Activated CD8-positive, alpha-beta T cell treated with anti-CD3 and anti-CD28 coated beads, Interleukin-2, amount 10 ng/mL, durations not matched to agents 7 days and 5 days (primary cell): ENCODE data around the gene PCSK4. TPM values are rescaled to one million over a fixed set of nuclear protein-coding genes. Genes with fewer than 3 reads are reported as not detected.
"Not testable (repeated sequence)": the region's sequence is repeated elsewhere in the genome, so short reads cannot be mapped to it uniquely, and the experiment has no call there.

ENCODE experiments used
- ATAC-seq: fragments of 150-1000 bp; cut with Tn5 transposase; one replicate; pipeline ENCODE4 v1.10.0; 2021; ENCODE audit warnings: moderate library complexity
- CTCF ChIA-PET: fragments of 350-600 bp; sonication (Branson Sonifier 250); formaldehyde crosslinking; loops from one replicate; lab custom pipeline; 2021; ENCODE audit warnings: antibody characterized with exemption; lab: Charles Lee
- POLR2A ChIA-PET: fragments of 350-600 bp; sonication (Branson Sonifier 250); formaldehyde crosslinking; loops from one replicate; lab custom pipeline; 2021; ENCODE audit warnings: antibody characterized with exemption; lab: Charles Lee
- DNase-seq: peaks from one replicate; pipeline ENCODE4 v3.0.0-alpha.2; 2020
- H3K27ac Mint-ChIP-seq: one replicate; pipeline ENCODE4 v1.8.0; 2021; ENCODE audit warnings: mild to moderate bottlenecking, mixed read lengths
- H3K27me3 Mint-ChIP-seq: one replicate; pipeline ENCODE4 v1.8.0; 2021; ENCODE audit warnings: low read depth, mixed read lengths
- H3K36me3 Mint-ChIP-seq: one replicate; pipeline ENCODE4 v1.8.0; 2021; ENCODE audit warnings: low read depth, mixed read lengths
- H3K4me1 Mint-ChIP-seq: one replicate; pipeline ENCODE4 v1.8.0; 2021; ENCODE audit warnings: low read depth, mixed read lengths
- H3K4me3 Mint-ChIP-seq: one replicate; pipeline ENCODE4 v1.8.0; 2021; ENCODE audit warnings: mild to moderate bottlenecking, mixed read lengths
- H3K9me3 Mint-ChIP-seq: one replicate; pipeline ENCODE4 v1.8.0; 2022; ENCODE audit warnings: mixed read lengths; ENCODE audit not compliant: insufficient read depth
- total RNA-seq, 2 experiments: library from RNA; stranded (reverse); gene quantifications; one replicate each; pipeline ENCODE4 v1.2.3, GENCODE V29; 2021

The PCSK4 gene
- total RNA-seq, 2 experiments from 2014 or later: 3.4 to 4.1 TPM

GRCh38 chr19:1441677-1442438, 48.3 kb downstream of the PCSK4 start:
- Mint-ChIP-seq H3K27ac (peak overlapping the region; percentile 16), H3K4me3 (no peak overlapping the region), H3K9me3 (no peaks in the 10 kb centered on the region), H3K27me3 (peaks cover 6% of the 10 kb centered on the region), H3K36me3 (peaks cover 45% of the 10 kb centered on the region), H3K4me1 (peaks cover 50% of the 10 kb centered on the region)
- no peak for ATAC-seq
- ChIA-PET CTCF (no interaction called here), POLR2A (interaction anchor here (0.6 to 0.9 kb wide), 2 partner anchors 30 to 167 kb away, joined by 3 read pairs; partner anchors contain the start of gene FAM174C)
- no peak for DNase-seq

- H3K9me3 Mint-ChIP-seq: no peaks in the 10 kb centered on the region
- DNase-seq: no peak
- H3K4me1 Mint-ChIP-seq: peaks cover 48% of the 10 kb centered on the region
- H3K27me3 Mint-ChIP-seq: peaks cover 3% of the 10 kb centered on the region
- H3K36me3 Mint-ChIP-seq: peaks cover 45% of the 10 kb centered on the region
- no peak overlapping the region for H3K27ac Mint-ChIP-seq
- CTCF ChIA-PET: no interaction called here
- peak overlapping the region; percentile 99 for H3K4me3 Mint-ChIP-seq
- POLR2A ChIA-PET: interaction anchor here (0.6 to 1.0 kb wide), 2 partner anchors 8 to 30 kb away, joined by 3 to 4 read pairs; no protein-coding TSS in a partner anchor
- no peak for ATAC-seq
Observed at GRCh38 chr19:1441022-1441426, 49.1 kb downstream of the PCSK4 start.

- Mint-ChIP-seq H3K36me3 (peaks cover 47% of the 10 kb centered on the region), H3K27me3 (peaks cover 2% of the 10 kb centered on the region), H3K9me3 (no peaks in the 10 kb centered on the region), H3K27ac (peak overlapping the region; percentile 15), H3K4me1 (peaks cover 46% of the 10 kb centered on the region), H3K4me3 (peak overlapping the region; percentile 99)
- DNase-seq (no peak), ATAC-seq (no peak)
- ChIA-PET CTCF (no interaction called here), POLR2A (interaction anchor here (1.0 kb wide), 1 partner anchor 9 kb away, joined by 4 read pairs; no protein-coding TSS in a partner anchor)
Observed at GRCh38 chr19:1440418-1440801, 49.7 kb downstream of the PCSK4 start.

GRCh38 chr19:1439525-1440417, 50.4 kb downstream of the PCSK4 start:
- POLR2A ChIA-PET: interaction anchor here (1.0 kb wide), 1 partner anchor 9 kb away, joined by 4 read pairs; no protein-coding TSS in a partner anchor
- ATAC-seq, H3K27me3 Mint-ChIP-seq, DNase-seq, CTCF ChIA-PET, H3K9me3 Mint-ChIP-seq: not testable (repeated sequence)
- Mint-ChIP-seq H3K36me3 (peaks cover 50% of the 10 kb centered on the region), H3K27ac (peak overlapping the region; percentile 99), H3K4me3 (peak overlapping the region; percentile 99), H3K4me1 (peaks cover 40% of the 10 kb centered on the region)

- peak overlapping the region; percentile 99 for H3K27ac Mint-ChIP-seq
- DNase-seq (no peak), ATAC-seq (peak; percentile 20)
- POLR2A ChIA-PET: no interaction called here
- no peaks in the 10 kb centered on the region for H3K9me3 Mint-ChIP-seq
- H3K4me3 Mint-ChIP-seq: peak overlapping the region; percentile 99
- CTCF ChIA-PET: no interaction called here
- no peaks in the 10 kb centered on the region for H3K27me3 Mint-ChIP-seq
- peaks cover 50% of the 10 kb centered on the region for H3K36me3 Mint-ChIP-seq
- H3K4me1 Mint-ChIP-seq: peaks cover 34% of the 10 kb centered on the region
Observed at GRCh38 chr19:1438933-1439354, 51.2 kb downstream of the PCSK4 start.

- Mint-ChIP-seq H3K36me3 (peaks cover 50% of the 10 kb centered on the region), H3K4me3 (peak within 1 kb of the TSS; percentile 99), H3K9me3 (no peaks in the 10 kb centered on the region), H3K4me1 (peaks cover 34% of the 10 kb centered on the region), H3K27ac (peak within 1 kb of the TSS; percentile 99), H3K27me3 (no peaks in the 10 kb centered on the region)
- CTCF ChIA-PET: interaction anchor here (0.8 kb wide), 1 partner anchor 9 kb away, joined by 6 read pairs; no protein-coding TSS in a partner anchor
- POLR2A ChIA-PET: interaction anchor here (1.4 kb wide), 1 partner anchor 19 kb away, joined by 6 read pairs; no protein-coding TSS in a partner anchor
- ATAC-seq (peak; percentile 86), DNase-seq (peak; percentile 97)
Observed at GRCh38 chr19:1438035-1438932, 51.9 kb downstream of the PCSK4 start, which contains the start of gene RPS15. TSS of gene RPS15 (plus strand) at chr19:1438396. CDS start at chr19:1438426, 30 bp downstream.

- ChIA-PET CTCF (interaction anchor here (0.8 to 1.2 kb wide), 3 partner anchors 9 to 158 kb away, joined by 3 to 6 read pairs (median 4); no protein-coding TSS in a partner anchor), POLR2A (interaction anchor here (0.7 to 1.4 kb wide), 3 partner anchors 19 to 169 kb away, joined by 3 to 6 read pairs (median 3); partner anchors contain the start of gene CIRBP)
- H3K4me3 Mint-ChIP-seq: peak overlapping the region; percentile 99
- peaks cover 32% of the 10 kb centered on the region for H3K4me1 Mint-ChIP-seq
- H3K36me3 Mint-ChIP-seq: peaks cover 53% of the 10 kb centered on the region
- ATAC-seq: no peak
- peak overlapping the region; percentile 99 for H3K27ac Mint-ChIP-seq
- no peaks in the 10 kb centered on the region for H3K27me3 Mint-ChIP-seq
- DNase-seq: no peak
- no peaks in the 10 kb centered on the region for H3K9me3 Mint-ChIP-seq
Observed at GRCh38 chr19:1437609-1438008, 52.5 kb downstream of the PCSK4 start.

GRCh38 chr19:1435378-1435989, 54.7 kb downstream of the PCSK4 start:
- Mint-ChIP-seq H3K4me3 (no peak overlapping the region), H3K27ac (no peak overlapping the region), H3K36me3 (peaks cover 43% of the 10 kb centered on the region), H3K9me3 (no peaks in the 10 kb centered on the region), H3K27me3 (no peaks in the 10 kb centered on the region), H3K4me1 (peaks cover 21% of the 10 kb centered on the region)
- DNase-seq (no peak), ATAC-seq (no peak)
- POLR2A ChIA-PET: no interaction called here
- CTCF ChIA-PET: no interaction called here

- Mint-ChIP-seq H3K9me3 (no peaks in the 10 kb centered on the region), H3K27me3 (no peaks in the 10 kb centered on the region), H3K27ac (no peak overlapping the region), H3K4me1 (peaks cover 13% of the 10 kb centered on the region), H3K36me3 (peaks cover 36% of the 10 kb centered on the region), H3K4me3 (no peak overlapping the region)
- ATAC-seq (no peak), DNase-seq (no peak)
- ChIA-PET POLR2A (no interaction called here), CTCF (no interaction called here)
Observed at GRCh38 chr19:1434577-1435060, 55.5 kb downstream of the PCSK4 start.

- H3K4me1 Mint-ChIP-seq: peaks cover 9% of the 10 kb centered on the region
- H3K27me3 Mint-ChIP-seq: no peaks in the 10 kb centered on the region
- no peak overlapping the region for H3K27ac Mint-ChIP-seq
- peaks cover 30% of the 10 kb centered on the region for H3K36me3 Mint-ChIP-seq
- no peak for ATAC-seq
- CTCF ChIA-PET: no interaction called here
- no peaks in the 10 kb centered on the region for H3K9me3 Mint-ChIP-seq
- DNase-seq: no peak
- POLR2A ChIA-PET: interaction anchor here (1.4 kb wide), 1 partner anchor 37 kb away, joined by 4 read pairs; no protein-coding TSS in a partner anchor
- H3K4me3 Mint-ChIP-seq: no peak overlapping the region
Observed at GRCh38 chr19:1434040-1434366, 56.1 kb downstream of the PCSK4 start.
